GM18498 (cell line): ENCODE results near the gene RABGEF1.
"Not testable (repeated sequence)": the region's sequence is repeated elsewhere in the genome, so short reads cannot be mapped to it uniquely, and the experiment has no call there.

Source experiments
- ATAC-seq: cut with Tn5 transposase; IDR thresholded peaks from one replicate; pipeline ENCODE4 v1.9.1; 2021; ENCODE audit warnings: mild to moderate bottlenecking, moderate library complexity; ENCODE audit not compliant: unreplicated experiment

RABGEF1 gene

DNA sequence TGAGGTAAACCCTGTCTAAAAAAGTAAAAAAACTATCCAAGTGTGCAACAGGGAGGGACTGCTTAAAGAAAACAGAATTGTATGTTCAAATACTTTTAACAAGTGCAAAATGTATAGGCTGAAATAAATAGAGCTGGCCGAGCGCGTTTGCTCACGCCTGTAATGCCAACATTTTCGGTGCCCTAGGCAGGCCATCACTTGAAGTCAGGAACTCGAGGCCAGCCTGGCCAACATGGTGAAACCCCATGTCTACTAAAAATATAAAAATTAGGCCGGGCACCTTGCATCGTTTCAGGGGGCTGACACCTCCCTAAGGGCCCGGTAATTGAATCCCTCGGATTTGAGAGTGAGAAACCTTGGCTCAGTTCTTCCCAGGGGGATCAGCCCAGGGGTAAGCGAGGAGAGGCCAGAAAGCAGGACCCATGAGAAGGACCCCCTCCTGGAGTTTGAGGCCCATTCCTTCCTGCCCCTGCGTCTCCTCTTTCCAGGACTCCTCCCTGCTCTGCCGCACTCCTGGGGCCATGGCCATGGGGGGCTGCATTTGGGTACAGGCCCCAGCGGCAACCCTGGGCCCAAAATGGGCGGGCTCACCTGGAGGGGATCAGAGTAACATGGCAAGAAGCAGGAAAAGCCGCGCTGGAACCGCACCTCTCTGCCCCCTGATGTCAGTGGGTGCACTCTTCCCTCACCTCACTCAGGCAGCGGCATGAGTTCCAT is 105.0 kb downstream of the RABGEF1 start:
- ATAC-seq, result no peak

- ATAC-seq, result not testable (repeated sequence)
Measured at GRCh38 chr7:66846096-66846445, 105.5 kb downstream of the RABGEF1 start.

DNA sequence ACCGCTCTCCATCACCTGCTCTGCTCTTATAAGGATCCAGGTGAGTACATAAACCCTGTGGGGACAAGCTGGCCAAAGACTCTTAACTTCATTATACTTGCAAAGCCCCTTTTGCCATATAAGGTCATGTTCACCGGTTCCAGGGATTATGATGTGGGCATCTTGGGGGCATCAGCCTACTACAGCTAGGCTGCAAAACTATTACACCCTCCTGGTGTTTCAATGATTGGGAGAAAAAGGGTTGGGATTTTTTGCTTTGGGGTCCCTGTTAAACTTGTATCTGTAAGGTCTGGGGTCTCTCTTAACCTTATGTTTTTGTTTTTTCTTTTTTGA is 107.0 kb downstream of the RABGEF1 start:
- not testable (repeated sequence) for ATAC-seq

- ATAC-seq, result no peak
Measured at GRCh38 chr7:66847879-66848790, 107.6 kb downstream of the RABGEF1 start.

DNA sequence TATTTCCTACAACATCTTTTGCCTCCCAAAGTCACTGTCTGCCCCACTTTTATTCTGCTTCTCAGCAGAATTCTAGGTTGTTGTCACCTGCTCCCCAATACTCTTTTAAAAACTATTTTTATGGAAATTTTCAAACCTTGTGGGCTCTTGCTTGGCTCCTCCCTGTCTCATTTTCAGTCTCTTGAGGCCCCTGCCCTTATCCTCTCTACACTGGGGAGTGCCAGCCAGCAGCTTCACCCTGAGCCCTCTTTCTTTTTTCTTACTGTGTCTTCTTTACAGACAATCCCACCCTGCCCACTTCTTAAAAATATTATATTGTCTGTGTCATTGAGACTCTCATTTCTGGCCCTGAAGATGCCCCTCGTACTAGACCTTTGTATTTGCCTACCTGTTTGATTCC is 118.8 kb downstream of the RABGEF1 start:
- no peak for ATAC-seq

- ATAC-seq, result no peak
Measured at GRCh38 chr7:66859794-66860645, 119.5 kb downstream of the RABGEF1 start.

DNA sequence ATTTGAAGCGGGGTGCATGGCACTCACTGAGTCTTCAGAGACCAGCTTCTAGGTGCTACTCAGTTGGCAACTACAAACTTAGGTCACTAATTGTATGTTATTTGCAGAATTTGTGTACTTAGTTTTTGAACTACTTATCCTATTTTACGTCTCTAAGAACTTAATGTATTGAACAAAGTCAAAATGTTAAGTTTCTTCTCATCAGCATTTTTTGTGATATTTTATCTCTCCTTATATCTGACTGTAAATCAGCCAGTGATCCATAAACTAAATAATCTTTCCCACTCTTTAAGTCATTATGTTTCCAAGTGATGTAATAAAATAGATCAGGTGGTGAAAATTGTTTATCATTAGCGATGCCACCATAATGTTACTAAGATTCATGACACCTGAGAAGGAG is 120.2 kb downstream of the RABGEF1 start:
- no peak for ATAC-seq
